HG03558 (cell line): ENCODE data around the gene STMN3.
A peak's percentile ranks its signal among the peaks of the same experiment; 100 is the strongest.
"Not testable (repeated sequence)": the region's sequence is repeated elsewhere in the genome, so short reads cannot be mapped to it uniquely, and the experiment has no call there.

Experiments used
- ATAC-seq: cut with Tn5 transposase; IDR thresholded peaks from one replicate; pipeline ENCODE4 v1.9.1; 2021; ENCODE audit warnings: moderate number of reproducible peaks; ENCODE audit not compliant: unreplicated experiment; ENCODE audit errors: extremely low read depth

The STMN3 gene

GRCh38 chr20:63659370-63659769 lies 6.1 kb upstream of the STMN3 start:
- no peak for ATAC-seq

- peak; percentile 13 for ATAC-seq
Observed at GRCh38 chr20:63658749-63659187, 5.5 kb upstream of the STMN3 start.

DNA sequence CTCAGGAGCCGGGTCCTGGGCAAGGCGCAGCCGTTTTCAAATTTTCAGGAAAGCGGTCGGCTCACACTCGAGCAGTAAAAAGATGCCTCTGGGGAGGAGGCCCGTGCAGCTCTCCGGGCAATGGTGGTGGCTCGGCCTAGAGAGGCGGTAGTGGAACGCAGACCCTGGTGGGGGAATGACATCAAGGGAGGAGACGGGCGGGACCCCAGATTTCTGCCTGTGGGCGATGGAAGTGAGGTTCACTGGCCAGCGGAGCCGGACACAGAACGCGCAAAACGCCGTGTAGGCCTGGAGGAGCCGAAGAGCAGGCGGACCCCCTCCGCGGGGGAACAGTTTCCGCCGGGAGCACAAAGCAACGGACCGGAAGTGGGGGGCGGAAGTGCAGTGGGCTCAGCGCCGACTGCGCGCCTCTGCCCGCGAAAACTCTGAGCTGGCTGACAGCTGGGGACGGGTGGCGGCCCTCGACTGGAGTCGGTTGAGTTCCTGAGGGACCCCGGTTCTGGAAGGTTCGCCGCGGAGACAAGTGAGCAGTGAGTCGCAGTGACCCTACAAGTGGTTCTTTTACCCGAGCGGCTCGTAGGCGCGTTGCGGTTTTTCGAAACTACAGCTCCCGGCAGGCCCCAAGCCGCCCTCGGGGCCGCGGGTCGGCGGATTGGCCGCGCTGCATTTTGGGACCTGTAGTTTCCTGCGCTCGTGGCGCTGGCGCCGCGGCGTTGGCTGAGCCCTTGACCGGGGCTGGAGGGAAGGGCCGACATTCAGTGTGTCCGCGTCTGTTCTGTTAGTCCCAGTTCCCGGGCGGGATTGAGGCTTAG lies 4.9 kb upstream of the STMN3 start, which contains the start of gene RTEL1:
RTEL1 (plus strand) TSS at position 376 of the 812 bp plus-strand sequence. CDS start 1,091 bp downstream, outside the sequence.
- peak; percentile 78 for ATAC-seq

- ATAC-seq, result no peak
Observed at GRCh38 chr20:63657260-63657936, 4.2 kb upstream of the STMN3 start.

DNA sequence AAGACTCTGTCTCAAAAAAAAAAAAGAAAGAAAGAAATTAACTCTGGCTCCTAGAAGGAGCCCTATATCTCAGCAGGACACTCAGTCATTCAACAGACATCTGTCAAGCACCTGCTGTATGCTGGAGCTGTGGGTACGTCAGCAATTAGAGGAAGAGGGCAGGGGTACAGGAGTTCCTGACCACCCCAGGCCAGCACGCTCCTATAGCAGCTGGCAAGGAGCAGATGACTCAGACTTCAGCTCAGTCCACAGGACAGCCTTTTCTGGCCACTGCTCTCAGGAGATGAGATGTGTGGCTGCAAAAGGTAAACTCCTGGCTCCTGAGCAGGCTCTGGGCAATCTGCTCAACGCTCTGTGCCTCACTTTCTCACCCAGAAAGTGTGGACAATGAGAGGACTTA lies 3.2 kb upstream of the STMN3 start:
- ATAC-seq, result no peak

DNA sequence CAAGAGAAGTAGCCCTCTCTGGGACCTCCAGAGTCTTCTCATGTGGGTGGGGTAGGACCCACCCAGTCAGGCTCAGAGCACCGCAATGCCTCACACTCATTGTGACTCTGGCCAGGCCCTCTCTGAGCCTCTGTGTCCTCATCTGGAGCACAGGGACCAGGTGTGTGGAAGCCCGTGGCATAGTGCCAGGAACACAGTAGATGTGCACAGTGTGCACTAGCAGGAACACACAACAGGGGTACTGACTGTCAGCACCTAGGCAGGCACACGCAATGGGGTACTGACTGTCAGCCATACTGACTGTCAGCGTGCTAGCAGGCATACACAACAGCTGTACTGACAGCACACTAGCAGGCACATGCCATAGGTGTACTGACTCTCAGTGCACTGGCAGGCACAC lies 2.0 kb upstream of the STMN3 start:
- ATAC-seq, result no peak

DNA sequence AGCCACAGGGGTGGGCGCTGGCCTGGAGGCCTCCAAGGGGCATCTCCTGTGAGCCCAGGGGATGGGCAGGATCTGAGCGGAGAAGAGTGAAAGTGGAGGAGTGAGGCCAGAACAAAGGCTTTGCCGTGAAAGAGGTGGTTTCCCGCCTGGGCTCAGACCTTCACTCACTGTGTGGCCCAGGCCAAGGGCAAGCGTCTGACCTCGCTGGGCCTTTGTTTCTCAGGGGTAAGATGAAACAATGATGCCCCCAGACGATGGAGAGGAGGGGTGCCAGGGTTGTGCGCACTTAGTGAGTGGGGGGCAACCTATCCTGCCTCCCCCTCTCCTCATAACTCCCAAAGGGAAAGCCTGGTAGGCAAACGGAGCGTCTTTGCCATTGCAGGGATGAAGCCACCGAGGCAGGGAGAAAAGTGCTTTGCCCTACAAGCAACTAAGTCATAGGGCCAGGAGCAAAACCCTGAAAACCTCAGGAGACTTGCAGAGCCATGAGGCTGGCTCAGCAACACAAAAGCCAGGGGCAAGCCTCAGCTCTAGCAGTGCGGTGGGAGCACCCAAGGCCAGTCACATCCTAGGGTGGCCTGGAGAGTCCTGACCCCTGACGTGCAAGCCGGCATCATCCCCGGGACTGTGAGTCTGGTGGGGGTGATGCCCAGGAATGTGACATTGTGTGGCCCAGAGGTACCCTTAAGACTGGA lies 897 bp upstream of the STMN3 start:
- no peak for ATAC-seq

- no peak for ATAC-seq
Observed at GRCh38 chr20:63652192-63652980, 838 bp downstream of the STMN3 start.

DNA sequence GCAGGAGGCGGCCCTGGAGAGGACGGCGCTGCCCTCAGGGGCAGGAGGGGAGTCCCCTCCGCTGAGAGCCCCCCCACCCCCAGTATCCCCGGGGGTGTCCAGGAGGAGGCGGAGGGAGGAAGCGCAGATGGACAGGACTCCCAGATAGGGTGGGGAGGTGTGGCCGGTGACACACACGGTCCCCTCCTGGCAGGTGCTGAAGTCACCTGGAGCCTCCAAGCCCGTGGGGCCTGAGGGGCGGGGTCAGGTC lies 1.4 kb downstream of the STMN3 start:
- no peak for ATAC-seq

- not testable (repeated sequence) for ATAC-seq
Observed at GRCh38 chr20:63650486-63650885, 2.7 kb downstream of the STMN3 start.

GRCh38 chr20:63648895-63649589 lies 4.2 kb downstream of the STMN3 start:
- no peak for ATAC-seq

DNA sequence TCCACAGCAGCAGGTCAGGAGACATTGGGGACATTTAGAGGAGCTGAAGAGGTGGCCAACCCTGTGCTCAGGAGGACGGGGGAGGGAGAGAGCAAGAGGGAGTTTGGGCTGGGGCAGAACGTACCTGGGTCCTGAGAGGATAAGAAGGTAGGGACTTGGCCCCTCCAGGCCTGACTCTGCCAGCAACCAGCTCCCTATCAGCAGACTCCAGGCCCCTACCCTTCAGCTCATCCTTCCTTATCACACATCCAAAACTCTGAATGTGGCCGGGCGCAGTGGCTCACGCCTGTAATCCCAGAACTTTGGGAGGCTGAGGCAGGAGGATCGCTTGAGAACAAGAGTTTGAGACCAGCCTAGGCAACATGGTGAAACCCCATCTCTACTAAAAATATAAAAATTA lies 5.0 kb downstream of the STMN3 start:
- no peak for ATAC-seq

DNA sequence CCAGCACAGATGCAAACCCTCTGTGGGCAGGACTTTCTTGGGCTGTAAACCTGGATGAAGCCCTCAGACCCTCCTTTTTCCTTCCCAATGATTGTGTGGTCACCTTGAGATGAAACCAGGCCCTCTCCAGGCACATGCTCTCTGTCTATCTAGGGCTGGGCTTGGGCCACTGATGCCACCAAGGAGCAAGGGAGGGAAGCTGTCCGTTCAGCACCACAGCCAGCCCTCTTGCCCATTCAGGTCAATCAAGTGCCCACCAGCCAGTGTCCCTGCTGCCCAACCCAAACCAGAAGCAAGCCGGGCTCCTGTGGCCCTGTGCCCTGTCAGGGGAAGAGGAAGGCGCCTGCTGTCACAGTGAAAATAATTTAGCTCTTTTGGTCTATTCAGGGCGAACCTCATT lies 8.0 kb downstream of the STMN3 start:
- ATAC-seq, result no peak

DNA sequence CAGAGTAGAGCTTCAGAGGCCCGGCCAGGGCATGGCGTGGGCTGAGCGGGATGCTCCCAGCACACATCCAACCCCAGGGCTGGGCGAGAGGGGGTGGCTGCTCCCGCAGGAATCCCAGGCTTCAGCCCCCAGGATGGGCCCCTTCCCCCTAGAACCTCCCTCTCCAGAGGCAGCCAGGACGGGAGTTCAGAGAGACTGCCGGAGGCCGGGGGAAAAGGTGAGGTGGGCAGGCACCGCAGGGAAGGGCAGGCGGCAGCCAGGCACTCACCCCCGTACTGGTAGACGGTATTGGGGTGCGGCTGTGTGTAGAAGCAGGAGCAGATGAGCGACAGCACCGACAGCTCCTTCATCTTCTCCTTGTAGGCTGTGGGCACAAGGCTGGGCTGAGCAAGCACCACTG lies 9.3 kb downstream of the STMN3 start:
- no peak for ATAC-seq

DNA sequence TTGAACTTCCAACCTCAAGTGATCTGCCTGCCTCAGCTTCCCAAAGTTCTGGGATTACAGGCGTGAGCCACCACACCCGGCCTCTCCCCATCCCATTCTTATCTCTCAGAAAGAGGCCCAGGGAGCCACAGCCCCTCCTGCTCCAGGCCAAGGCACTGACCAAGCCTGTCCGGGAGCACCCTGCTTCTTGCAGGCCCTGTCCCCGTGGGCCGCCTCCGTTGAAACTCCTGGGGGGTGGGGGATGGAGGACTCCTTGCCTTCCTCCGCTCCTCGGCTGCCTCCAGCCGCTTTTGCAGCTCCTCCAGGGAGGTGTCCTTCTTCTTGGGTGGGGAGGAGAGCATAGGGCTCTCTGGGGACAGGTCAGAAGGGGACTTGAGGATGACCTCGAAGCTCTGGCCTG lies 9.7 kb downstream of the STMN3 start:
- ATAC-seq, result no peak

DNA sequence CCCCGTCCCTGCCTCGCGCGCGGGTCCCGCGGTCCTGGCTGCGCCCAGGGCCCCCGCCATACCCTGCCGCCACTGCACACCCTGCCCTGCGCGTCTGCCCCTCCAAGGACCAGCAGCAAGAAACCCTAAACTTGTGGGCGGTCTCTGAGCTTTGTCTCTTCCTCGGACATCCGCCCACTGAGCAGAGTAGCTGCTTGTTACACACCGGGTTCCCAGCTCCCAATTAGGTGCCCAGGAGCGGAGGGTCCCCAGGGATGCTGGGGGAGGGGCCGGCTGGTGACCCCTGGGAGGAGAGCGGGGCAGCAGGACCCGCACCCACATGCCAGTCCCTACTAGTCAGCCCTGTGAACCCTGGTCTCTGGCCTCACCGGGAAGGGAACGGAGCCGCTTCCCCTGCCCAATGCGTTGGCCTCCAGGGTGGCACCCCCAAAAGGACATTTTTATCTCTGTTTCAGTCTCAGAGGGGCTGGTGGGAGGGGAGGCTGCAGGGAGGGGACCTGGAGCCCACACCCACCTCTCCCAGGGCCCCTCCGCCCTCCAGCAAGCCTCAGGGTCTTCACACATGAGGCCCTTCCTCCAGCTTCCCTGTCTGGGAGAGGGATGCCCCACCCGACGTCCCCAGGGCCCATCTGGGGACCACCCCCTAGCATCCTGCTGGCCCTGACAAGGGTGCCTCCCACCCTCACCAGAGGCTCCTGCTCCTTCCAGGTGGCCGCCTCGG lies 10.5 kb downstream of the STMN3 start:
- ATAC-seq, result no peak

- no peak for ATAC-seq
Observed at GRCh38 chr20:63641792-63642523, 11.3 kb downstream of the STMN3 start.

GRCh38 chr20:63641146-63641791 lies 12.0 kb downstream of the STMN3 start:
- no peak for ATAC-seq
